Panc1 (cell line): ENCODE results near the gene SPATA3. TPM values are rescaled to one million over a fixed set of nuclear protein-coding genes. Genes with fewer than 3 reads are reported as not detected.

Experiments used
- ATAC-seq: fragments of 200-7000 bp; cut with Tn5 transposase; 2 replicates; pipeline ENCODE4 v1.9.1; 2020; ENCODE audit warnings: mild to moderate bottlenecking, moderate library complexity
- BruUV-seq: library from RNA; stranded (reverse); fragments of 400-500 nt; replicated peaks from 2 replicates; lab custom pipeline; 2021; lab: Mats Ljungman, UMichigan
- CTCF ChIA-PET: fragments of 300-600 bp; sonication (Branson Sonifier 250); formaldehyde crosslinking; loops from one replicate; lab custom pipeline; 2022; ENCODE audit warnings: antibody characterized with exemption; lab: Charles Lee
- POLR2A ChIA-PET: fragments of 300-600 bp; sonication (Branson Sonifier 250); formaldehyde crosslinking; loops from one replicate; lab custom pipeline; 2022; ENCODE audit warnings: antibody characterized with exemption; lab: Charles Lee
- DNase-seq: peaks from one replicate; pipeline ENCODE4 v3.0.0-alpha.2; 2010; ENCODE audit warnings: low read depth, low spot score
- H3K27ac ChIP-seq: 2 replicates; pipeline ENCODE4 v1.5.1; 2011; ENCODE audit warnings: mild to moderate bottlenecking, low read length, inconsistent platforms
- H3K27me3 ChIP-seq: fragments of 200-500 bp; sonication (Bioruptor generic); 2 replicates; pipeline ENCODE4 v1.6.0; 2014; ENCODE audit warnings: low read length, inconsistent platforms; ENCODE audit not compliant: control insufficient read depth, insufficient read depth
- H3K36me3 ChIP-seq: fragments of 200-500 bp; sonication (Bioruptor generic); 2 replicates; pipeline ENCODE4 v1.5.1; 2014; ENCODE audit warnings: inconsistent platforms, mild to moderate bottlenecking, low read length, moderate library complexity; ENCODE audit not compliant: control insufficient read depth, insufficient read depth
- H3K4me1 ChIP-seq: 2 replicates; pipeline ENCODE4 v1.5.1; 2011; ENCODE audit warnings: inconsistent platforms, mild to moderate bottlenecking, low read length, moderate library complexity; ENCODE audit not compliant: control insufficient read depth, insufficient read depth
- H3K4me3 ChIP-seq, 2 experiments: 2 replicates each; pipeline ENCODE4 v1.5.1; 2011 to 2012; ENCODE audit warnings: low read depth in 2 of 2, low read length in 2 of 2, mild to moderate bottlenecking in 2 of 2, inconsistent platforms in 1 of 2, moderate library complexity in 1 of 2
- H3K9me3 ChIP-seq: fragments of 200-500 bp; sonication (Bioruptor generic); 2 replicates; pipeline ENCODE4 v1.5.1; 2014; ENCODE audit warnings: low read depth, mild to moderate bottlenecking, inconsistent platforms, low read length, moderate library complexity; ENCODE audit not compliant: control insufficient read depth, insufficient read depth
- CTCF ChIP-seq: fragments of 450-650 bp; IDR thresholded peaks from 2 replicates; pipeline ENCODE4 v1.5.1; 2017; ENCODE audit warnings: mild to moderate bottlenecking
- POLR2AphosphoS5 ChIP-seq: IDR thresholded peaks from 2 replicates; pipeline ENCODE4 v1.6.1; 2012; ENCODE audit warnings: mild to moderate bottlenecking, low read depth, low read length, moderate library complexity
- REST ChIP-seq, 2 experiments: IDR thresholded peaks; 2 replicates each; pipeline ENCODE4 v1.6.1; 2011 to 2012; ENCODE audit warnings: low read depth in 2 of 2, control low read depth in 1 of 2, low read length in 1 of 2, mild to moderate bottlenecking in 1 of 2, moderate library complexity in 1 of 2; ENCODE audit not compliant: insufficient read depth in 1 of 2
- SIN3A ChIP-seq: IDR thresholded peaks from 2 replicates; pipeline ENCODE4 v1.6.1; 2012; ENCODE audit warnings: low read depth, mild to moderate bottlenecking, low read length, moderate library complexity, borderline replicate concordance; ENCODE audit not compliant: insufficient read depth
- TCF7L2 ChIP-seq: IDR thresholded peaks from 2 replicates; pipeline ENCODE4 v1.6.1; 2011; ENCODE audit warnings: mild to moderate bottlenecking, low read depth, low read length, inconsistent platforms
- in situ Hi-C: cut with HindIII; loops from 2 replicates; pipeline ENCODE4 v1.10.0; 2016; ENCODE audit warnings: low sequenced_read_pairs, low pct_unique_long_range_greater_than_20kb
- intact Hi-C: fragments of 100-400 bp; cut with micrococcal nuclease; formaldehyde crosslinking; loops from one replicate; pipeline ENCODE4 v1.10.0; 2022; ENCODE audit not compliant: unreplicated experiment
- total RNA-seq: library from RNA; stranded (reverse); gene quantifications from one replicate; pipeline ENCODE4 v1.2.1, GENCODE V29; 2021; ENCODE audit not compliant: unreplicated experiment

The SPATA3 gene
- total RNA-seq, 1 experiment from 2014 or later = not detected

GRCh38 chr2:231056453-231057416 is 60.8 kb downstream of the SPATA3 start, which contains the start of gene PSMD1:
TSS of gene PSMD1 (plus strand) at chr2:231056867. CDS start at chr2:231057026, 159 bp downstream.
- H3K36me3 ChIP-seq = peaks cover 16% of the 10 kb centered on the region
- no TSS peak for BruUV-seq
- intact Hi-C loops (loop anchor here (10.0 kb wide), 1 partner anchor 232 kb away; no protein-coding TSS in a partner anchor), in situ Hi-C loops (no loop called here)
- no peaks in the 10 kb centered on the region for H3K27me3 ChIP-seq
- TF ChIP-seq CTCF = peak; percentile 96
- TF ChIP-seq TCF7L2 = no peak
- peak; percentile 79; the same call in 1 of the 2 replicates for TF ChIP-seq SIN3A
- peak; percentile 55; the same call in 1 of the 2 replicates for TF ChIP-seq POLR2AphosphoS5
- TF ChIP-seq REST (IDR thresholded peaks at IDR 0.05; ENCODE audit: insufficient read depth in 1 of 2, low read depth in 2 of 2, low read length in 1 of 2) = no peak
- ATAC-seq (peak; percentile 88), DNase-seq (peak; percentile 82)
- no peaks in the 10 kb centered on the region for H3K9me3 ChIP-seq
- ChIA-PET POLR2A (no interaction called here), CTCF (interaction anchor here (0.6 kb wide), 1 partner anchor 535 kb away, joined by 6 read pairs; no protein-coding TSS in a partner anchor)
- H3K4me3 ChIP-seq = peak within 1 kb of the TSS; percentile 70 to 99
- peaks cover 38% of the 10 kb centered on the region for H3K4me1 ChIP-seq
- peak within 1 kb of the TSS; percentile 81 for H3K27ac ChIP-seq

GRCh38 chr2:231057590-231057989 is 61.7 kb downstream of the SPATA3 start:
- Histone ChIP-seq H3K4me3 (peak overlapping the region; percentile 70 to 99), H3K27ac (peak overlapping the region; percentile 81), H3K9me3 (no peaks in the 10 kb centered on the region), H3K4me1 (peaks cover 35% of the 10 kb centered on the region), H3K36me3 (peaks cover 24% of the 10 kb centered on the region), H3K27me3 (no peaks in the 10 kb centered on the region)
- no TSS peak for BruUV-seq
- ChIA-PET POLR2A (no interaction called here), CTCF (interaction anchor here (0.5 kb wide), 1 partner anchor 360 kb away, joined by 4 read pairs; no protein-coding TSS in a partner anchor)
- intact Hi-C loops = loop anchor here (10.0 kb wide), 1 partner anchor 233 kb away; no protein-coding TSS in a partner anchor
- DNase-seq (no peak), ATAC-seq (no peak)
- TF ChIP-seq REST (IDR thresholded peaks at IDR 0.05; ENCODE audit: insufficient read depth in 1 of 2, low read depth in 2 of 2, low read length in 1 of 2) = no peak
- no peak for TF ChIP-seq SIN3A
- no peak for TF ChIP-seq TCF7L2
- no peak for TF ChIP-seq CTCF
- TF ChIP-seq POLR2AphosphoS5 = no peak
- in situ Hi-C loops = no loop called here
